Endothelial cell of umbilical vein (primary cell): ENCODE measurements around the gene MAPRE2.

Experiments used
- CTCF ChIP-seq, 2 donors: IDR thresholded peaks; 1 replicate in 1 of 2; 2 replicates in 1 of 2; pipeline ENCODE4 v1.5.1; 2011; ENCODE audit warnings: low read length in 2 of 2, mild to moderate bottlenecking in 2 of 2, moderate library complexity in 2 of 2, control low read depth in 1 of 2, inconsistent platforms in 1 of 2, low read depth in 1 of 2; ENCODE audit not compliant: insufficient read depth in 1 of 2; ENCODE audit errors: extremely low read depth in 1 of 2
- EZH2 ChIP-seq: IDR thresholded peaks from 2 replicates; pipeline ENCODE4 v1.6.1; 2012; ENCODE audit warnings: borderline replicate concordance, low read depth, mild to moderate bottlenecking, moderate library complexity, low read length, inconsistent platforms; ENCODE audit not compliant: severe bottlenecking
- POLR2A ChIP-seq: IDR thresholded peaks from 2 replicates; pipeline ENCODE4 v1.6.1; 2012; ENCODE audit warnings: low read depth, mild to moderate bottlenecking, control low read depth, low read length
- POLR2AphosphoS5 ChIP-seq: IDR thresholded peaks from 2 replicates; pipeline ENCODE4 v1.6.1; 2012; ENCODE audit warnings: low read depth, mild to moderate bottlenecking, control low read depth, low read length, moderate library complexity; ENCODE audit not compliant: insufficient read depth

- TF ChIP-seq POLR2A (no peak), EZH2 (no peak), CTCF (IDR thresholded peaks at IDR 0.05; ENCODE audit: extremely low read depth in 1 of 2, insufficient read depth in 1 of 2, low read depth in 1 of 2, low read length in 2 of 2) (no peak), POLR2AphosphoS5 (no peak)
These were observed 18.7 kb upstream of the MAPRE2 start for GRCh38 chr18:35022426-35023001.
